Type B pancreatic cell (in vitro differentiated cells): ENCODE results near the gene WDR54. TPM values are rescaled to one million over a fixed set of nuclear protein-coding genes. Genes with fewer than 3 reads are reported as not detected.
A peak's percentile ranks its signal among the peaks of the same experiment; 100 is the strongest.
"Not testable (repeated sequence)": the region's sequence is repeated elsewhere in the genome, so short reads cannot be mapped to it uniquely, and the experiment has no call there.

Source experiments
- DNase-seq: peaks from one replicate; pipeline ENCODE4 v3.0.0; 2021; ENCODE audit warnings: mixed read lengths; ENCODE audit not compliant: unreplicated experiment; ENCODE audit errors: extremely low spot score
- H3K27ac Mint-ChIP-seq: 2 replicates; pipeline ENCODE4 v1.8.0; 2021; ENCODE audit warnings: mild to moderate bottlenecking, mixed read lengths
- H3K27me3 Mint-ChIP-seq: 2 replicates; pipeline ENCODE4 v1.8.0; 2021; ENCODE audit warnings: mixed read lengths
- H3K36me3 Mint-ChIP-seq: 2 replicates; pipeline ENCODE4 v1.8.0; 2021; ENCODE audit warnings: mixed read lengths
- H3K4me1 Mint-ChIP-seq: one replicate; pipeline ENCODE4 v1.8.0; 2021; ENCODE audit warnings: mixed read lengths; ENCODE audit not compliant: unreplicated experiment
- H3K4me3 Mint-ChIP-seq: 2 replicates; pipeline ENCODE4 v1.8.0; 2021; ENCODE audit warnings: mild to moderate bottlenecking, mixed read lengths
- H3K9me3 Mint-ChIP-seq: 2 replicates; pipeline ENCODE4 v1.8.0; 2021; ENCODE audit warnings: mixed read lengths
- CTCF ChIP-seq: fragments of 200-600 bp; sonication (generic); conservative IDR thresholded peaks from 2 replicates; pipeline ENCODE4 v1.5.0; 2021; ENCODE audit warnings: antibody characterized with exemption, mild to moderate bottlenecking
- total RNA-seq: library from RNA; stranded (reverse); gene quantifications from 2 replicates; pipeline ENCODE4 v1.2.1, GENCODE V29; 2021; ENCODE audit warnings: low replicate concordance

WDR54 gene
- total RNA-seq, 1 donor from 2014 or later, result 41.7 TPM

DNA sequence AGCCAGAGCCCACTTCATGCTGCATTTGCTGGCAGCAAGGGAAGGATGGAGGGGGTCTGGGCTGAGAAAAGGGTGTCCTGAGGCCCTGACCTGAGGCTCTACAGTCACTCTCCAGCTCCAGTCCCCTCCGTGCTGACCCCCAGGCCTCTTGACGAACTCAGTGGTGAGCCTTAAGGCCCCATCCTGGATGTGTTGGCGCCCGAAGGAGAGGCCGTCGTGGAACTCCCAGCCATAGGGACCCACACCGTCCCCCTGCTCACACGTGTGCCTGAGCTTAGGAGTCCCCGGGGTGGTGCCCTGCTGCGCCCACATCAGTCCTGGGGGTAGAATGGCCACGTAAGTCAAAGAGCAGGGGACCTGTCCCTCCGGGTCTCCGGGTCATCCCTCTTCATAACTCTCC lies 42.9 kb downstream of the WDR54 start:
- Mint-ChIP-seq H3K4me3 (peak overlapping the region; percentile 97), H3K4me1 (peaks cover 11% of the 10 kb centered on the region), H3K27ac (peak overlapping the region; percentile 66)

GRCh38 chr2:74470742-74471141 lies 49.2 kb downstream of the WDR54 start:
- Mint-ChIP-seq H3K4me3 (peak overlapping the region; percentile 73), H3K36me3 (peaks cover 16% of the 10 kb centered on the region), H3K27ac (peak overlapping the region; percentile 74)
- not testable (repeated sequence) for H3K9me3 Mint-ChIP-seq, H3K27me3 Mint-ChIP-seq, H3K4me1 Mint-ChIP-seq, DNase-seq

More for the DNA sequence above, 42.9 kb downstream of the WDR54 start:
- TF ChIP-seq CTCF, result no peak
- DNase-seq, result no peak
- Mint-ChIP-seq H3K9me3 (no peaks in the 10 kb centered on the region), H3K27me3 (no peaks in the 10 kb centered on the region), H3K36me3 (peaks cover 3% of the 10 kb centered on the region)

- peak overlapping the region; percentile 97 for H3K27ac Mint-ChIP-seq
- DNase-seq, result no peak
- no peak for TF ChIP-seq CTCF
- H3K4me3 Mint-ChIP-seq, result peak overlapping the region; percentile 99
- peaks cover 9% of the 10 kb centered on the region for H3K4me1 Mint-ChIP-seq
- H3K36me3 Mint-ChIP-seq, result peaks cover 16% of the 10 kb centered on the region
- H3K27me3 Mint-ChIP-seq, result no peaks in the 10 kb centered on the region
- no peaks in the 10 kb centered on the region for H3K9me3 Mint-ChIP-seq
These were observed 50.0 kb downstream of the WDR54 start for GRCh38 chr2:74471332-74472065.

- Mint-ChIP-seq H3K27ac (peak within 1 kb of the TSS; percentile 97), H3K9me3 (no peaks in the 10 kb centered on the region), H3K4me1 (peaks cover 9% of the 10 kb centered on the region), H3K27me3 (no peaks in the 10 kb centered on the region), H3K4me3 (peak within 1 kb of the TSS; percentile 99), H3K36me3 (peaks cover 16% of the 10 kb centered on the region)
- TF ChIP-seq CTCF, result no peak
- DNase-seq, result peak; percentile 96
These were observed 50.8 kb downstream of the WDR54 start, which contains the start of gene MRPL53 for GRCh38 chr2:74472086-74472944. Gene MRPL53, minus strand, starts transcription at chr2:74472680. Its CDS starts 20 bp downstream, at chr2:74472660.

DNA sequence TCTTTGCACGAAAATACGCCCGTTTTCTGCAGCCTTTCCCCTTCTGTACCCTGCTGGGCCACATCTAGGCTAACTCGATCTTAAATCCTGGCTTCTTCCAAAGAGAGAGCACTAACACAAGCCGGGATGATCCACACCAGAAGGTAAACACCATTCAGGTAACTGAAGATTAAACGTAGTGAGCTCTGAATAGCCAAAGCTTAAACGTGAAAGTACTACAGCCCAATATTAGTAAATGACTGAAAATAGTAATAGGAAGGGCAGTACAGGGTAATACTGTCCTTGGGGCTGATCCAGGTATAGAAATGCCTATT lies 51.4 kb downstream of the WDR54 start:
- Mint-ChIP-seq H3K27ac (peak overlapping the region; percentile 97), H3K4me1 (peaks cover 9% of the 10 kb centered on the region), H3K27me3 (no peaks in the 10 kb centered on the region), H3K4me3 (peak overlapping the region; percentile 99), H3K9me3 (no peaks in the 10 kb centered on the region), H3K36me3 (peaks cover 16% of the 10 kb centered on the region)
- DNase-seq, result no peak
- TF ChIP-seq CTCF, result no peak

GRCh38 chr2:74474481-74474880 lies 53.0 kb downstream of the WDR54 start:
- Mint-ChIP-seq H3K9me3 (no peaks in the 10 kb centered on the region), H3K4me1 (peaks cover 9% of the 10 kb centered on the region), H3K36me3 (peaks cover 19% of the 10 kb centered on the region), H3K27ac (no peak overlapping the region), H3K4me3 (no peak overlapping the region), H3K27me3 (no peaks in the 10 kb centered on the region)
- DNase-seq, result no peak
- TF ChIP-seq CTCF, result no peak
